Inferior parietal cortex (tissue), 1 donor: Measurements from ENCODE around the gene PTPRU.

Experiments used
- DNase-seq: peaks from one replicate; pipeline ENCODE4 v3.0.0-alpha.2; 2016; ENCODE audit errors: extremely low spot score

The PTPRU gene

GRCh38 chr1:29235955-29236711 is at the start of gene PTPRU:
Gene PTPRU, plus strand, starts transcription at chr1:29236522. Its CDS starts 123 bp downstream, at chr1:29236645.
- peak; percentile 64 for DNase-seq

GRCh38 chr1:29186707-29187106 is 49.6 kb upstream of the PTPRU start:
- no peak for DNase-seq

DNA sequence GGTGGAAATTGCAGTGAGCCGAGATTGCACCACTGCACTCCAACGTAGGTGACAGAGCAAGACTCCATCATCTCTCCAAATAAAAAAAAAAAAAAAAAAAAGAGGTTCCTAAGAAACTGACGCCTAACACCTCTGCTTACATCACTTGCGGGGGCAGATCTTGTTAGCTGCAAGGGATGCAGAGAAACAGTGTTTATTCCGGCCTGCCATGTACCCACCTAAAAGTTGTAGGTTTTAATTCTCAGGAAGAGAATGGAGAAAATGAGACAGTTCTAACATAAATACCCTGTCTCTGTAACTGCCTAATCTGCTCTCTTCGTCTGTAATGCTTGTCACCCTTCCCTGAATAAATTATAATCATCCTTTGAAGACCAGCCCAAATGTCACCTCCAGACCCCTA is 45.6 kb upstream of the PTPRU start:
- DNase-seq = no peak

DNA sequence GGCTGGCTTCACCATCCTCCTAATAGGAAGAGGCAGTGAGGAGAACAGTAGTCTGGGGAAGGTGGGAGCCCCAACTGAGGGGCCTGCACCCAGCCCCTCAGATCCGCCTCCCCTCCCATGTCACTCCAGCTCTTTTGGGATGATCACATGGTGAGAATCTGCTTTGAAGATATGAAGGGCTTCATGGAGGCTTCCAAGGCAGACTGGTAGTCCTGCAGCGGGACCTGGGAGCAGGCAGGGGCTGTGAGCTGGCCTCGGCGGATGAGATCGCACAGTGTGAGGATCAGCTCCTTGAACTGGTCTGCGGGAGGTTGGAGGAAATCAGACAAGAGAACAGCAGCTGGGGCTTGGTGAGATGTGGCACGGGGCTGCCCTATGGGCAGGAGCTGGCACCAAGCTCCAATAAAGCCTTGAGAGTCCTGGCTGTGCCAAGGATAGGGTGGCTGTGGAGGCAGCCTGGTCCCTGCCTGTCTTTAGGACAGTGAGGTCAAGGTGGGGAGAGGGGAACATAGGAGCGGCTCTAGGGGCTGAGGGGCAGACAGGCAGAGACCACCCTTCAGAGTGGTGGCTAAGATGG is 42.4 kb upstream of the PTPRU start:
- DNase-seq = no peak

- no peak for DNase-seq
Measured at GRCh38 chr1:29195881-29196291, 40.4 kb upstream of the PTPRU start.

- no peak for DNase-seq
Measured at GRCh38 chr1:29196863-29197589, 39.3 kb upstream of the PTPRU start.

DNA sequence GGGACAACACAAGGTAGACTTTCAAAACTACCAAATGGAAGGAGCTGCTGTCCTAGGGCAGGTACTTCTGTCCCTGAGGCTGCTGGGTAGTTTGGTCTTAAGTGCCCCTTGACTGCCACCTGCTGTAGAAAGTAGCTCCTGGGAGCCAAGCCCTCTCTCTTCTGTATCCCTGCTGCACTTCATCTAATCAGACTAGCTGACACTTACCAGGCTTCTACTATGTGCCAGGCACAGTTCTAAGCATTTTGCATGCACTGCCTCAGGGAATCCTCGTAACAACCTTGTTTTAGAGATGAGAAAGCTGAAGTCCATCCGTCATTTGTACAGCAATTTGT is 38.8 kb upstream of the PTPRU start:
- DNase-seq = no peak

DNA sequence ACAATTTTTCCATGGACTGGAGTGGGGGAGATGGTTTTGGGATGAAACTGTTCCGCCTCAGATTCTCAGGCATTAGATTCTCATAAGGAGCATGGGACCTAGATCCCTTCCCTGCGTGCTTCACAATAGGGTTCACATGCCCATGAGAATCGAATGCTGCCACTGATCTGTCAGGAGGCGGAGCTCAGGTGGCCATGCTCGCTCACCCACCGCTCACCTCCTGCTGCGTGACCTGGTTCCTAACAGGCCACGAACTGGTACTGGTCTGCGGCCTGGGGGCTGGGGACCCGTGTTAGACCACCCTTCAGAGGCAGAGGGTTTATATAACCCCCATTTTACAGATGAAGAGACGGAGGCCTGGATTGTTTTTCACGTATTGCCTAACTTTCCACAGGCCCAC is 38.3 kb upstream of the PTPRU start:
- no peak for DNase-seq

DNA sequence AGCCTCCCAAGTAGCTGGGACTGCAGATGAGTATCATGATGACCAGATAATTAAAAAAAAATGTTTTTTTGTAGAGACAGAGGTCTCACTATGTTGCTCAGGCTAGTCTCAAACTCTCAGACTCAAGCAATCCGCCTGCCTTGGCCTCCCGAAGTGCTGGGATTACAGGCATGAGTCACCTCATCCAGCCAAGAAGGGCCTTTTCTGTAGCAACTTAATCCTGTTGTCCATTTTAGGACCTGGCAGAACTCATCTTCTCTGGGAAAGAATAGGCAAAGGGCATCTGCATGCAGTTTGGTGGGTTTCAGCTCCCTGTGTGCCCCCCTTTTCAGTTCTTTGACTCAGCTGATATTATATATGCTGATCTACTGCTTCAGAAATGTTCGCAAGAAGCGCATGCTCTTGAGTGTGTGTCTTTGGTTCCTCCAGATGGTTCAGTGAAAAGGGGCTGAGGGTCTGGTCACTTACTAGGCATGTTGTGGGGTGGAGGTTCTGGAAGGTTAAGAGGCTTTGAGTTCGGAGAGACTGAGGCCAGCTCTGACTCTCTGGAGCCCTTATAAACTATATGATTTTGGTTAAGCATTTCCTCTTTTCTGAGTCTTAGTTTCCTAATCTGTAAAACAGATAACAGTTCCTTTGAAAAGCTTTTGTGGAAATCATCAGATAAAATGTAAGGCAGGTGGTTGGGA is 35.3 kb upstream of the PTPRU start:
- DNase-seq = no peak

GRCh38 chr1:29201595-29202051 is 34.7 kb upstream of the PTPRU start:
- DNase-seq = no peak

DNA sequence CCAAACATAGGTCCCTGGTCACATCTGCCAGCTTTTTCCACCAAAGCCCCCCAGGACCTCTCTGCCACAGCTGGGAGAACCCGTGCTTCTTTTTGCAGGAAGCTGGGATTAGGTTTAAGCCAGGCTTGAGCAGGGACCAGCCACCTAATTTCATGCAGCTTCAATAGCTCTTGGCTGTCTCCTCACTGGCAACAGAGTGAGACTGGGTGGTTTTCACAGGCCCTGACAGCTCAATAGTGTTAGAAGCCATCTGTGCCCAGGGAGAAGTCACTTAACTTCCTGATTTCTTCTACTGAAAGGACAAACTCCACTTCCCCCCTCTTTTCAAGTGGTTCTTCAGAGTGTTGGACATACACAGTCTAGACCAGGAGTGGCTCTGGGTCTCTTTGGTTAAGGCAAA is 34.3 kb upstream of the PTPRU start:
- DNase-seq = no peak

DNA sequence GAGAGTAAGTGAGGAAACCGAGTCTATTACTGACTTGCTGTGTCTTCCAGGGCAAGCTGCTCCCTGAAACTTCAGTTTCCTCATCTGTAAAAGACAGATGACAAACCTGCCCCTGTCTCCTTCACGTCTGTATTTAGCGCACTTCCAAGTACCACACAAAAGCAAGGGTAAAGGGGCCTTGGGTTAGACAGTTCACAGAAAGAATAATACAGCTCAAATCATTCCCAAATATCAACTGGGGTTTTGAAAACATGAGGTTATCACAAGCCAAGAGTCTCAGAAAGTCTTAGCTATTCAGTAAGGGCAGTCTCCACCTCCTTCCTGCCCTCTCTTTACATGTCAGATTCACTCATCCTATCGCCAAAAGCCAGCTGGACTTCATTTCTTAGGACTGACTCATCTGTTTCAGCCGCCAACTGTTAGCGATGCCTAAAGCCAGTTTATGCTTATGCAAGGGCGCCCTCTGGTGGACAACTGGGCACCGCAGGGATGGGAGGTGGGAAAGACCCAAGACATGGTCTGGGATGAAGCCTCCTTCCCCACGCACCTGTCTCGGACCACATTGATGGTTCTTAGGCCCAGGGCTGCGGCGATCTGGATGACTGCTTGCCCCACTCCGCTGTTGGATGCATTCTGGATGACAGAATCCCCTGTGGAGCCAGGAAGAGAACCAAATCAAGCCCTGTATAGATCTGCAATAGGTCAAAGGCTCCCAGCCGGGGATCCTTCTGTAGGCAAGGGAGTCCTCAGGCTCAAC is 33.6 kb upstream of the PTPRU start:
- DNase-seq = peak; percentile 98

DNA sequence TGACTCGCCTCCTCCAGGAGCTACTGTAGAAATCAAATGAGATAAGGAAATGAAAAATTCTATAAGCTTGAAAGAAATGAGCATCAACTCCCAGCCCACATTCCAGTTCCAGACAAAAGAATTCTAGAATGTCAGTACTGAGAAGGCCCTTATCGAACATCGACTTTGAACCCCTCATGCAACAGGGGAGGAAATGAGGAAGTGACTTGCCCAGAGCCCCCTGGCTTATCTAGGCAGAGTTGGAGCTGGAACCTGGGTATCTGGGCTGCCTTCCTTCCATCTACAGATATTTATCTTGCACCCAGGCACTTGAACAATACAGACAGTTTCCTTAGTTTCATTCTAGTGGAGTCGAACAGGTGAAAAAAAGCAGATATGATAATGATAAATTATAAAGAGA is 27.9 kb upstream of the PTPRU start:
- DNase-seq = no peak

GRCh38 chr1:29209173-29209572 is 27.1 kb upstream of the PTPRU start:
- DNase-seq = no peak

GRCh38 chr1:29210278-29211085 is 25.8 kb upstream of the PTPRU start:
- no peak for DNase-seq

DNA sequence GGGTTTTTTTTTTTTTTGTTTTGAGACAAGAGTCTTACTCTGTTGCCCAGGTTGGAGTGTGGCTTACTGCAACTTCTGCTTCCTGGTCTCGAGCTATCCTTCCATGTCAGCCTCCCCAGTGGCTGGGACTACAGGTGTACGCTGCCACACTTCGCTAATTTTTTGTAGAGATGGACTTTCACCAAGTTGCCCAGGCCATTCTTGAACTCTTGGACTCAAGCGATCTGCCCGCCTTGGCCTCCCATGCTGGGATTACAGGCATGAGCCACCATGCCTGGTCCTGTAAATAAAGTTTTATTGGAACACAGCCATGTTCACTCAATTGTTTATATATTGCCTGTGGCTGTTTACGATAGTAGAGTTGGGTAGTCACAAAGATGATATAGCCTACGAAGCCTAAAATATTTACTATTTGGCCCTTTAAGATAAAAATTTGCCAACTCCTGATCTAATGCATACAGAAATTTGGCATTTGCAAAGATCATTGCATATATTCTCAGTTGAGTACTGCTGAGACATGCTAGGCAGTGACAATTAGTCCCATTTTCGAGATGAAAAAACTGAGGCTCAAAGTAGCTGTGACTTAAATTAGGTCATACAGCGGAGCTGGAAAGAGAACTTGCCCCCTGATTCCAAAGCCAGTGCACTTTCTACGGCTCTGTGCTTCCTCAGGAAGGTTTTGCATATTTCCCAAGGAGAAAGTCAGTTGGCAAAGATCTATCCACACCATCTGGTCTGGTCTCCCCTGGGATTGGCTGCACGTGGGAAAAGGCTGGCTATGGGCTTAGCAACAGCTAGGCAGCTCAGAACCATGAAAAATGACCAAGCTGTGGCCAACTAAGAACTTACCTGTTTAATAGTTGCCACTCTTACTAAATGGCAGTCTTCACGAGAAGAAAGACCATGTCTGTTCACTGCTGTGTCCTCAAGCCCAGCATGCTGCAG is 25.0 kb upstream of the PTPRU start:
- no peak for DNase-seq

DNA sequence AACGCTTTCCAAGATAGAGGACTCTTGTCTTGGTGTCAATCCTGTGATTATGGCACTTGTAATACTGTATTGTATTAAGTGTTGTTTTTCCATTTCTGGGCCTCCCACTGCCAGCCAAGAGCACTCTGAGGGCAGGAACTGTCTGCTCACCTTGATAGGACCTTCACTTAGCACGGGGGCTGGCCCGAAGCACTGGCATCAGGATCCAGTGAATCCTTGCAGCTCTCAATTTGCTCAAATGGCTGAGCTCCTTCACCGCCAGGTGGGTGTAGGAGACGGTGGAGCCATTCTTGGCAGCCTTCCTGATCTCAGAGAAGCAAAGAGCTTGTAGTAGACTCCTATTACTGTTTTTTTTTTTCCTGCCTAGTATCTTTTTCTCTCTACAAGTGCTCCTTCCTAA is 23.3 kb upstream of the PTPRU start:
- no peak for DNase-seq

DNA sequence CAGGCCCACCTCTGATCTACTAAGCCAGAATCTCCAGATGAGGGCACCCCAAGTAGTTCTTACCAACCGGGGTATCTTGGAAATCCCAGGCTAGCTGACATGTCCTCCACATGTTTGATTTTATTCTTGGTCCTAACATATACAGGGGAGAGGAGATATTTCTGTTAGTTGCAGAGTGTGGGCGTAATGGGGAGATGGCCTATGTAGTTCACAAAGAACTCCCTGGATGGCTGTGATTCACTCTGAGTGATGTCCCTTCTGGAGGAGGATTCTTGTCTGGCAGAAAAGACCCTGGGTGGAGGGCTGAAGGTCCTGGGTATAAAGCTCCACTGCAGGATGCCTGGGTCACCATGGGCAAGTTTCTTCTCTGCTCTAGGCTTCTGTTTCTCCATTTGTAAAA is 18.7 kb upstream of the PTPRU start:
- DNase-seq = no peak

DNA sequence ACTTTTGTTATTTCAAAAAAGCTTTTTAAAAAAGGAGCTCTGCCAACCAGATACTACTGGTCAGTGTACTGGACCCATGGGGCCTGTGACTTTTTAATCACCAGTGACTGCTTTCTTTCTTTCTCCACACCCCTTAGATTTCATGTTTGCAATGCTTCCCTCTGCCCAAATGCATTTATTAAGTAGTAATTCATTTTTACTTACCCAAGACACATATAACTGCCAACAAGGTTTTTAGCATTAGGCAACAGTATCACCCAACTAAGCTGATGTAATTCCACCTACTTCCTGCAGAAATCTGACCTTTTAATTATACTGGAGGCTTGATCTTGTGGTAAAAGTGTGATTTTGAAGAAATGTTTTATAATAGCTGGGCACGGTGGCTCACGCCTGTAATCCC is 18.1 kb upstream of the PTPRU start:
- no peak for DNase-seq

DNA sequence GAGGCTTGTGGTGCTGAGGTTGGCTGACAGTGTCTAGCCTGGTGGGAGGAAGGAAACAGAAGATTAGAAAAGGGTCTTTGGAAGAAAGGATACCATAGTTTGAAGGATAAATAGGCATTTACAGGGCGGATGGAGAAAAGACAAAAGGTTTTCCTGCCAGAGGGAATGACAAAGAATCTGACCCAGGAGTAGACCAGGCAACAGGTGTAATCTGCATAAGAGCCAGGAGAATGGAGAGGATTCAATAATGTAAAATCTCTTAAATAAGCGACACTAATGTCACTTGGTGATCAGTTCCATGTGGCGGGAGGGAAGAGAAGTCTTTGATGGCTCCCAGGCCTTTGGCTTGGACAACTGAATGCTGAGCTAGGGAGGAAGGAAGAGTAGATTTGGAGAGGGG is 15.0 kb upstream of the PTPRU start:
- no peak for DNase-seq
